Mesendoderm (in vitro differentiated cells): ENCODE results near the gene VARS1.
"Not testable (repeated sequence)": the region's sequence is repeated elsewhere in the genome, so short reads cannot be mapped to it uniquely, and the experiment has no call there.

Source experiments
- DNase-seq: peaks from one replicate; pipeline ENCODE4 v3.0.0; 2013
- H2AK5ac ChIP-seq: 2 replicates; pipeline ENCODE4 v1.6.1; 2013; ENCODE audit warnings: low read length, inconsistent platforms
- H2BK120ac ChIP-seq: 2 replicates; pipeline ENCODE4 v1.6.1; 2013; ENCODE audit warnings: low read depth, mild to moderate bottlenecking, low read length, moderate library complexity, mixed read lengths
- H2BK15ac ChIP-seq: replicated peaks from 2 replicates; pipeline ENCODE4 v1.6.1; 2013; ENCODE audit warnings: low read depth, mild to moderate bottlenecking, moderate library complexity
- H2BK5ac ChIP-seq: 2 replicates; pipeline ENCODE4 v1.6.1; 2013; ENCODE audit warnings: low read length, inconsistent platforms
- H3K18ac ChIP-seq: 2 replicates; pipeline ENCODE4 v1.6.1; 2013; ENCODE audit warnings: mild to moderate bottlenecking, low read length, mixed read lengths
- H3K23ac ChIP-seq: one replicate; pipeline ENCODE4 v1.6.1; 2013; ENCODE audit warnings: low read length
- H3K27ac ChIP-seq: 2 replicates; pipeline ENCODE4 v1.5.1; 2013; ENCODE audit warnings: low read depth, mild to moderate bottlenecking, inconsistent platforms, low read length, moderate library complexity
- H3K27me3 ChIP-seq: 2 replicates; pipeline ENCODE4 v1.6.1; 2013; ENCODE audit warnings: low read length, control low read depth, mild to moderate bottlenecking, inconsistent platforms; ENCODE audit not compliant: insufficient read depth, poor library complexity
- H3K36me3 ChIP-seq: 2 replicates; pipeline ENCODE4 v1.6.1; 2013; ENCODE audit warnings: low read length, inconsistent platforms; ENCODE audit not compliant: control insufficient read depth, insufficient read depth
- H3K4ac ChIP-seq: one replicate; pipeline ENCODE4 v1.6.1; 2013; ENCODE audit warnings: low read depth, mild to moderate bottlenecking, low read length, moderate library complexity
- H3K4me1 ChIP-seq: 2 replicates; pipeline ENCODE4 v1.6.1; 2013; ENCODE audit warnings: low read depth, low read length, inconsistent platforms; ENCODE audit not compliant: control insufficient read depth
- H3K4me2 ChIP-seq: 2 replicates; pipeline ENCODE4 v1.6.1; 2013; ENCODE audit warnings: low read length
- H3K4me3 ChIP-seq: 2 replicates; pipeline ENCODE4 v1.5.1; 2013; ENCODE audit warnings: mild to moderate bottlenecking, low read length
- H3K56ac ChIP-seq: one replicate; pipeline ENCODE4 v1.6.1; 2013; ENCODE audit warnings: low read length
- H3K79me1 ChIP-seq: 2 replicates; pipeline ENCODE4 v1.6.1; 2013; ENCODE audit warnings: low read length, inconsistent platforms
- H3K79me2 ChIP-seq: 2 replicates; pipeline ENCODE4 v1.6.1; 2013; ENCODE audit warnings: mild to moderate bottlenecking, low read length; ENCODE audit not compliant: control insufficient read depth, insufficient read depth
- H3K9ac ChIP-seq: 2 replicates; pipeline ENCODE4 v1.6.1; 2013; ENCODE audit warnings: low read length, inconsistent platforms
- H4K5ac ChIP-seq: one replicate; pipeline ENCODE4 v1.6.1; 2013; ENCODE audit warnings: low read length
- H4K8ac ChIP-seq: one replicate; pipeline ENCODE4 v1.6.1; 2013; ENCODE audit warnings: low read depth, mild to moderate bottlenecking, control low read depth, low read length, moderate library complexity
- whole genome bisulfite sequencing: extraction: QIAGEN DNeasy Blood & Tissue Kit; methylation state at CpG from one replicate; pipeline ENCODE4 v1.1.7; 2013; ENCODE audit warnings: low lambda C conversion rate, missing lambda C conversion rate; ENCODE audit not compliant: insufficient coverage; ENCODE audit errors: extremely low coverage; 5-methylcytosine and 5-hydroxymethylcytosine counted together

Gene VARS1

DNA sequence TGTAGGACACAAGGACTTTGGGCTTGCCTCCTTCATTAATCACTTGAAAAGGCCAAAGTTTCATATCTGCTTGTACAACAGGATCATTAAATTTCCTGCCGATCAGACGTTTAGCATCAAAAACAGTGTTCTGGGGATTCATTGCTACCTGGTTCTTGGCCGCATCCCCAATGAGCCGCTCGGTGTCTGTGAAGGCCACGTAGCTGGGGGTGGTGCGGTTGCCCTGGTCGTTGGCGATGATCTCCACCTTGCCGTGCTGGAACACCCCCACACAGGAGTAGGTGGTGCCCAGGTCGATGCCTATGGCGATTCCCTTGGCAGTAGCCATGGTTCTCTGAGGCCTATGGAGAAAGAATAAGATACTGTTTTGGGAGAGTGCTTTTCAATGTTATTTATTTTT lies 16.1 kb upstream of the VARS1 start:
- no peaks in the 10 kb centered on the region for H3K36me3 ChIP-seq
- no peak overlapping the region for H3K56ac ChIP-seq
- no peak overlapping the region for H4K5ac ChIP-seq
- no peak overlapping the region for H2BK120ac ChIP-seq
- H3K4me3 ChIP-seq: no peak overlapping the region
- no peak overlapping the region for H3K4ac ChIP-seq
- no peak overlapping the region for H2BK5ac ChIP-seq
- peaks cover 2% of the 10 kb centered on the region for H3K4me1 ChIP-seq
- no peak overlapping the region for H4K8ac ChIP-seq
- H2AK5ac ChIP-seq: no peak overlapping the region
- H3K27me3 ChIP-seq: no peaks in the 10 kb centered on the region
- H3K79me2 ChIP-seq: no peaks in the 10 kb centered on the region
- H3K27ac ChIP-seq: no peak overlapping the region
- no peaks in the 10 kb centered on the region for H3K79me1 ChIP-seq
- no peak overlapping the region for H3K18ac ChIP-seq
- H3K23ac ChIP-seq: no peak overlapping the region
- WGBS: no CpG with 5 or more reads among the region's 12 CpGs
- DNase-seq: no peak
- H2BK15ac ChIP-seq: no peak overlapping the region
- H3K9ac ChIP-seq: no peak overlapping the region
- H3K4me2 ChIP-seq: no peak overlapping the region

DNA sequence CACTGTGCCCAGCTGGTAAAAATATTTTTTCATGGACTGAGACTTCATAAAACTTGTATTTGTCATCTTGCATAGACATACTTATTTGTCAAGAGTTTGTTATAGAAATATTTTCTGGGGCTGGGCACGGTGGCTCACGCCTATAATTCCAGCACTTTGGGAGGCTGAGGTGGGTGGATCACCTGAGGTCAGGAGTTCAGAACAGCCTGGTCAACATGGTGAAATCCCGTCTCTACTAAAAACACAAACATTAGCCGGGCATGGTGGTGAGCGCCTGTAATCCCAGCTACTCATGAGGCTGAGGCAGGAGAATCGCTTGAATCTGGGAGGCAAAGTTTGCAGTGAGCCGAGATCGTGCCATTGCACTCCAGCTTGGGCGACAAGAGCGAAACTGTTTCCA lies 13.0 kb upstream of the VARS1 start:
- no CpG with 5 or more reads among the region's 10 CpGs for WGBS
- H3K4ac ChIP-seq, H3K18ac ChIP-seq, H2BK5ac ChIP-seq, H3K4me2 ChIP-seq, H4K5ac ChIP-seq, H3K4me1 ChIP-seq, H2BK120ac ChIP-seq, H3K79me1 ChIP-seq, H3K27me3 ChIP-seq, H3K23ac ChIP-seq, H3K56ac ChIP-seq, H4K8ac ChIP-seq, H3K9ac ChIP-seq, H2AK5ac ChIP-seq, DNase-seq, H3K36me3 ChIP-seq, H2BK15ac ChIP-seq, H3K27ac ChIP-seq, H3K4me3 ChIP-seq: not testable (repeated sequence)
- peaks cover 12% of the 10 kb centered on the region for H3K79me2 ChIP-seq

DNA sequence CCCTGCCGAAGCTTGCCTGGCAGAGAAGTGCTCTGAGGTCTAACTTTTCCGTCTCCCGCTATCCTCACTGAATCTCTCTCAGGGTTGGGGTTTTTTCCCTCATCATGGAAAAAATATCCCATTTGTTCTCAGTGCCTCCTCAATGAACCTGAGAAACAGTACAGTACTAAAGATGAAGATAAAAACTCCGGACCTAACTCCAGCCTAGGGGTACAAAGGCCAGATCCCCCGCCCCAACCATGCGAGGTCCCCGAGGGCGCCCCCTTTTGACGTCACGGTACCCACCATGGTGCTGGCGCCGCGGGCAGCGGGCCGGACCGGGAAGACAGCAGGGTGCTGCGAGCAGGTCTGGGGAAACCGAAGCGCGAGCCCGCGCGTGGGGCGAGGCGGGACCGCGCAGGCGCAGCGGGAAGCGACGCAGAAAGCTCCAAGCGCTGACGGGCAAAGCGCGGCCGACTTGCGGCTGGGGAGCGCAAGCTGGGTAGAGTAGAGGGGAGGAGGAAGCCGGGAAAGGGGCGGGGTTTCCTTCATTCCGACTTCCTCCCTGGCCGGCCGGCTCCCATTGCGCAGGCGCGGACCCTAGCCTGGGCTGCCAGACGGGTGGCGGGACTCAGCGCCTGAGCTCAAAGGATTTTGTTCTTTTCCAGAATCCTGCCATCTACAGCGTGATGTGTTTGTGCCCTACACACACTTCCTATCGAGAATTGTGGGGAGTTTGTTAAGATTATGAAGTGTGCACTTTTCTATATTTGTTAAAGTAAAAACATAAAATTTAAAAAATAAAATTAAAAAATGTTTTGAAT lies 11.1 kb upstream of the VARS1 start, which contains the start of gene LSM2:
TSS of gene LSM2 (minus strand) at position 497 of the 803 bp plus-strand sequence. CDS start at position 288, 209 bp downstream.
- Histone ChIP-seq H2BK120ac (peak within 1 kb of the TSS; percentile 14), H3K36me3 (no peaks in the 10 kb centered on the region)
- WGBS: no CpG with 5 or more reads among the region's 51 CpGs

DNA sequence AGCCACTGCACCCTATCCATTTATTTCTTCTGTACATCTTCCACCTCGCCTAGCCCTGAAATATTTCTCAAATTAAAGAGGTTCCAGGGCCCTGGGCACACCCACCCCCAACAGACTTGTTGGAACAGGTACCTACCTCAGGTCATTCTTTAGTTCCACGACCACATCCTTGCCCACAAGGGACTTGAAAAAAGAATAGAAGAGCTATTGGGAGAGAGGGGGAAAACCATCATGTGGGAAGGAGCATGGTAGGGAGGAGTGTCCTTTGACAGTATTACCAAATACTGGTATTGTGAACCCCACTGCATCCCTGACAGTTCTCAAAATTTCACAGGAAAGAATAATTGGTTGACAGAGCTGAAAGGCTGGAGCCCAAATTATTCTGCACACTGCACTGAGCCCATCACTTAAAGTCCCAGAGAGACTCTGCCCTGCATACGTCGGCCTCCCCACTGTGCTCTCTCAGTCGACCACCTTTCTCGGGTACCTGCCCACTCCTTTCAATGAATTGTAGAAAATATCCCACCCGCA lies 10.5 kb upstream of the VARS1 start:
- Histone ChIP-seq H3K79me2 (peaks cover 12% of the 10 kb centered on the region), H3K79me1 (peaks cover 4% of the 10 kb centered on the region), H2BK120ac (peak overlapping the region; percentile 14), H2BK5ac (no peak overlapping the region), H3K27ac (peak overlapping the region; percentile 72), H3K4me1 (no peaks in the 10 kb centered on the region), H3K4me3 (peak overlapping the region; percentile 42), H2AK5ac (peak overlapping the region; percentile 33), H3K27me3 (no peaks in the 10 kb centered on the region), H3K23ac (no peak overlapping the region), H3K9ac (peak overlapping the region; percentile 76), H2BK15ac (no peak overlapping the region), H4K5ac (no peak overlapping the region), H3K18ac (peak overlapping the region; percentile 9), H3K4me2 (peak overlapping the region; percentile 76), H3K56ac (peak overlapping the region; percentile 99), H3K4ac (peak overlapping the region; percentile 83), H4K8ac (no peak overlapping the region), H3K36me3 (no peaks in the 10 kb centered on the region)
- no peak for DNase-seq
- no CpG with 5 or more reads among the region's 7 CpGs for WGBS

More for the DNA sequence above, 11.1 kb upstream of the VARS1 start, which contains the start of gene LSM2:
- Histone ChIP-seq H2AK5ac (peak within 1 kb of the TSS; percentile 33), H3K23ac (no peak within 1 kb of the TSS), H4K5ac (no peak within 1 kb of the TSS), H3K56ac (peak within 1 kb of the TSS; percentile 99), H3K27ac (peak within 1 kb of the TSS; percentile 72), H3K4ac (peak within 1 kb of the TSS; percentile 83), H3K79me1 (peaks cover 4% of the 10 kb centered on the region), H3K79me2 (peaks cover 12% of the 10 kb centered on the region), H3K4me3 (peak within 1 kb of the TSS; percentile 42), H2BK15ac (no peak within 1 kb of the TSS), H3K9ac (peak within 1 kb of the TSS; percentile 76), H3K4me1 (no peaks in the 10 kb centered on the region), H3K18ac (peak within 1 kb of the TSS; percentile 41), H2BK5ac (peak within 1 kb of the TSS; percentile 95), H4K8ac (no peak within 1 kb of the TSS), H3K27me3 (no peaks in the 10 kb centered on the region), H3K4me2 (peak within 1 kb of the TSS; percentile 76)
- DNase-seq: peak; percentile 98

DNA sequence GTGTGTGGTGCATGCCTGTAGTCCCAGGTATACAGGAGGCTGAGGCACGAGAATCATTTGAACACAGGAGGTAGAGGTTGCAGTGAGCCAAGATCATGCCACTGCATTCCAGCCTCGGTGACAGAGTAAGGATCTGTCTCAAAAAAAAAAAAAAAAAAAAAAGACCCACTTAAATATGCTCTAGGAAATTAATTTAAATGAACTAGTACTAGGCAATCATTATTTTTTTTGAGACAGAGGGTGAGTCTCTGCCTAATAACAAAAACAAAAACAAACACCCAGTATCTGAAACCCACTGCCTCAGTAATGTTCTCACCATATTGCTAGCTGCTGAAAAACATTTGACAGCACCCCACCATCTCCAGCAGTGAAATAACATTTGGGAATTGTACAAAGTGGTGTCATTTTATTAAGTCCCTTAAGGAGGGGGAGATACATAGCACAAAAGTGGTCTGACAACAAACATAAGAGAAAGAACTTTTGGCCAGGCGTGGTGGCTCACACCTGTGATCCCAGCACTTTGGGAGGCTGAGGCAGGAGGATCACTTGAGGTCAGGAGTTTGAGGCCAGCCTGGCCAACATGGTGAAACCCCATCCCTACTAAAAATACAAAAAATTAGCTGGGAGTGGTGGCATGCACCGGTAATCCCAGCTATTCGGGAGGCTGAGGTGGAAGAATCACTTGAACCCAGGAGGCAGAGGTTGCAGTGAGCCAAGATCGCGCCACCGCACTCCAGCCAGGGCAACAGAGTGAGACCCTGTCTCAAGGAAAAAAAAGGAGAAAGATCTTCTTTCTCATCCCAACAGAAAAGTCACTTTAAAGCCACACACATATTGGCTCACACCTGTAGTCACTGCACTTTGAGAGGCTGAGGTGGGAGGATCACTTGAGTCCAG lies 5.7 kb upstream of the VARS1 start:
- H2BK5ac ChIP-seq, H3K18ac ChIP-seq, H3K4ac ChIP-seq, H3K27me3 ChIP-seq, H3K4me3 ChIP-seq, H3K36me3 ChIP-seq, H3K4me2 ChIP-seq, H3K9ac ChIP-seq, H2BK120ac ChIP-seq, H3K56ac ChIP-seq, H2AK5ac ChIP-seq, H3K23ac ChIP-seq, H3K27ac ChIP-seq, H3K4me1 ChIP-seq, H3K79me1 ChIP-seq, DNase-seq, H4K5ac ChIP-seq, H2BK15ac ChIP-seq, H4K8ac ChIP-seq, H3K79me2 ChIP-seq: not testable (repeated sequence)
- no CpG with 5 or more reads among the region's 8 CpGs for WGBS
